ENCODE measurements around the gene PDCD6IP.
A peak's percentile ranks its signal among the peaks of the same experiment; 100 is the strongest.

The PDCD6IP gene

GRCh38 chr3:33898901-33899300 is 100.5 kb downstream of the PDCD6IP start:
- no peaks in the 10 kb centered on the region for H3K36me3 ChIP-seq (ENCODE audit: control insufficient read depth, insufficient read depth, low read length, severe bottlenecking)
- no peak for DNase-seq (ENCODE audit: low read depth)
- H3K4me3 ChIP-seq (ENCODE audit: low read length) = no peak overlapping the region
- H3K4me1 ChIP-seq (ENCODE audit: control insufficient read depth, insufficient read depth, low read length) = peaks cover 4% of the 10 kb centered on the region
- H3K27me3 ChIP-seq (replicated peaks; ENCODE audit: control insufficient read depth, insufficient read depth, low read length) = no peaks in the 10 kb centered on the region
- H3K9me3 ChIP-seq (ENCODE audit: control insufficient read depth, low read length) = peaks cover 15% of the 10 kb centered on the region
- H3K9ac ChIP-seq (ENCODE audit: low read length) = no peak overlapping the region

GRCh38 chr3:33900440-33900808 is 102.0 kb downstream of the PDCD6IP start:
- H3K4me3 ChIP-seq (ENCODE audit: low read length) = no peak overlapping the region
- no peaks in the 10 kb centered on the region for H3K4me1 ChIP-seq (ENCODE audit: control insufficient read depth, insufficient read depth, low read length)

GRCh38 chr3:33900809-33901505 is 102.5 kb downstream of the PDCD6IP start:
- no peak for DNase-seq (ENCODE audit: low read depth)
- H3K4me3 ChIP-seq (ENCODE audit: low read length) = no peak overlapping the region
- no peaks in the 10 kb centered on the region for H3K4me1 ChIP-seq (ENCODE audit: control insufficient read depth, insufficient read depth, low read length)

More at GRCh38 chr3:33900440-33900808, 102.0 kb downstream of the PDCD6IP start:
- Histone ChIP-seq H3K9ac (ENCODE audit: low read length) (no peak overlapping the region), H3K9me3 (ENCODE audit: control insufficient read depth, low read length) (peaks cover 15% of the 10 kb centered on the region), H3K36me3 (ENCODE audit: control insufficient read depth, insufficient read depth, low read length, severe bottlenecking) (no peaks in the 10 kb centered on the region), H3K27me3 (replicated peaks; ENCODE audit: control insufficient read depth, insufficient read depth, low read length) (no peaks in the 10 kb centered on the region)
- DNase-seq (ENCODE audit: low read depth) = no peak

GRCh38 chr3:33901862-33902563 is 103.6 kb downstream of the PDCD6IP start:
- DNase-seq (ENCODE audit: low read depth) = no peak
- Histone ChIP-seq H3K36me3 (ENCODE audit: control insufficient read depth, insufficient read depth, low read length, severe bottlenecking) (no peaks in the 10 kb centered on the region), H3K9me3 (ENCODE audit: control insufficient read depth, low read length) (peaks cover 15% of the 10 kb centered on the region), H3K4me3 (ENCODE audit: low read length) (no peak overlapping the region), H3K27me3 (replicated peaks; ENCODE audit: control insufficient read depth, insufficient read depth, low read length) (no peaks in the 10 kb centered on the region), H3K4me1 (ENCODE audit: control insufficient read depth, insufficient read depth, low read length) (no peaks in the 10 kb centered on the region), H3K9ac (ENCODE audit: low read length) (no peak overlapping the region)

More at GRCh38 chr3:33900809-33901505, 102.5 kb downstream of the PDCD6IP start:
- H3K9ac ChIP-seq (ENCODE audit: low read length) = no peak overlapping the region
- no peaks in the 10 kb centered on the region for H3K27me3 ChIP-seq (replicated peaks; ENCODE audit: control insufficient read depth, insufficient read depth, low read length)
- no peaks in the 10 kb centered on the region for H3K36me3 ChIP-seq (ENCODE audit: control insufficient read depth, insufficient read depth, low read length, severe bottlenecking)
- H3K9me3 ChIP-seq (ENCODE audit: control insufficient read depth, low read length) = peaks cover 15% of the 10 kb centered on the region

- no peaks in the 10 kb centered on the region for H3K4me1 ChIP-seq (ENCODE audit: control insufficient read depth, insufficient read depth, low read length)
These were observed 106.3 kb downstream of the PDCD6IP start for GRCh38 chr3:33904730-33905129.

GRCh38 chr3:33908250-33908851 is 109.9 kb downstream of the PDCD6IP start:
- Histone ChIP-seq H3K9me3 (ENCODE audit: control insufficient read depth, low read length) (no peaks in the 10 kb centered on the region), H3K9ac (ENCODE audit: low read length) (no peak overlapping the region), H3K27me3 (replicated peaks; ENCODE audit: control insufficient read depth, insufficient read depth, low read length) (no peaks in the 10 kb centered on the region), H3K4me3 (ENCODE audit: low read length) (no peak overlapping the region), H3K4me1 (ENCODE audit: control insufficient read depth, insufficient read depth, low read length) (peaks cover 3% of the 10 kb centered on the region), H3K36me3 (ENCODE audit: control insufficient read depth, insufficient read depth, low read length, severe bottlenecking) (no peaks in the 10 kb centered on the region)
- DNase-seq (ENCODE audit: low read depth) = no peak

More at GRCh38 chr3:33904730-33905129, 106.3 kb downstream of the PDCD6IP start:
- Histone ChIP-seq H3K36me3 (ENCODE audit: control insufficient read depth, insufficient read depth, low read length, severe bottlenecking) (no peaks in the 10 kb centered on the region), H3K9me3 (ENCODE audit: control insufficient read depth, low read length) (no peaks in the 10 kb centered on the region), H3K27me3 (replicated peaks; ENCODE audit: control insufficient read depth, insufficient read depth, low read length) (no peaks in the 10 kb centered on the region), H3K9ac (ENCODE audit: low read length) (no peak overlapping the region), H3K4me3 (ENCODE audit: low read length) (no peak overlapping the region)
- DNase-seq (ENCODE audit: low read depth) = no peak

- no peaks in the 10 kb centered on the region for H3K9me3 ChIP-seq (ENCODE audit: control insufficient read depth, low read length)
- no peak overlapping the region for H3K4me3 ChIP-seq (ENCODE audit: low read length)
- no peak for DNase-seq (ENCODE audit: low read depth)
- H3K9ac ChIP-seq (ENCODE audit: low read length) = no peak overlapping the region
- peaks cover 3% of the 10 kb centered on the region for H3K4me1 ChIP-seq (ENCODE audit: control insufficient read depth, insufficient read depth, low read length)
- no peaks in the 10 kb centered on the region for H3K36me3 ChIP-seq (ENCODE audit: control insufficient read depth, insufficient read depth, low read length, severe bottlenecking)
- no peaks in the 10 kb centered on the region for H3K27me3 ChIP-seq (replicated peaks; ENCODE audit: control insufficient read depth, insufficient read depth, low read length)
These were observed 111.1 kb downstream of the PDCD6IP start for GRCh38 chr3:33909547-33909946.

GRCh38 chr3:33910031-33910430 is 111.6 kb downstream of the PDCD6IP start:
- Histone ChIP-seq H3K4me1 (ENCODE audit: control insufficient read depth, insufficient read depth, low read length) (peaks cover 3% of the 10 kb centered on the region), H3K4me3 (ENCODE audit: low read length) (no peak overlapping the region), H3K27me3 (replicated peaks; ENCODE audit: control insufficient read depth, insufficient read depth, low read length) (no peaks in the 10 kb centered on the region), H3K9me3 (ENCODE audit: control insufficient read depth, low read length) (no peaks in the 10 kb centered on the region), H3K36me3 (ENCODE audit: control insufficient read depth, insufficient read depth, low read length, severe bottlenecking) (no peaks in the 10 kb centered on the region), H3K9ac (ENCODE audit: low read length) (no peak overlapping the region)
- DNase-seq (ENCODE audit: low read depth) = no peak

- Histone ChIP-seq H3K36me3 (ENCODE audit: control insufficient read depth, insufficient read depth, low read length, severe bottlenecking) (no peaks in the 10 kb centered on the region), H3K9ac (ENCODE audit: low read length) (no peak overlapping the region), H3K27me3 (replicated peaks; ENCODE audit: control insufficient read depth, insufficient read depth, low read length) (peaks cover 8% of the 10 kb centered on the region), H3K4me1 (ENCODE audit: control insufficient read depth, insufficient read depth, low read length) (peaks cover 3% of the 10 kb centered on the region), H3K4me3 (ENCODE audit: low read length) (no peak overlapping the region), H3K9me3 (ENCODE audit: control insufficient read depth, low read length) (no peaks in the 10 kb centered on the region)
- peak; percentile 49 for DNase-seq (ENCODE audit: low read depth)
These were observed 113.3 kb downstream of the PDCD6IP start for GRCh38 chr3:33911525-33912322.

GRCh38 chr3:33914212-33914611 is 115.8 kb downstream of the PDCD6IP start:
- Histone ChIP-seq H3K4me3 (ENCODE audit: low read length) (no peak overlapping the region), H3K36me3 (ENCODE audit: control insufficient read depth, insufficient read depth, low read length, severe bottlenecking) (no peaks in the 10 kb centered on the region), H3K9ac (ENCODE audit: low read length) (no peak overlapping the region), H3K9me3 (ENCODE audit: control insufficient read depth, low read length) (no peaks in the 10 kb centered on the region), H3K27me3 (replicated peaks; ENCODE audit: control insufficient read depth, insufficient read depth, low read length) (peaks cover 8% of the 10 kb centered on the region), H3K4me1 (ENCODE audit: control insufficient read depth, insufficient read depth, low read length) (peaks cover 3% of the 10 kb centered on the region)
- no peak for DNase-seq (ENCODE audit: low read depth)
